ENCODE data around the gene RGMB.

- TF ChIP-seq CTCF (optimal IDR thresholded peaks at IDR 0.05 in 1 of 3, IDR thresholded peaks at IDR 0.05 in 1 of 3, conservative IDR thresholded peaks at IDR 0.05 in 1 of 3; ENCODE audit: extremely low read depth in 1 of 3, insufficient read depth in 2 of 3, low read length in 3 of 3): no peak
- TF ChIP-seq EZH2 (IDR thresholded peaks at IDR 0.05; ENCODE audit: low read length): no peak
These were observed 18.1 kb upstream of the RGMB start for GRCh38 chr5:98755406-98755805.

Data from keratinocyte (primary cell).